ENCODE results near the gene PTPRG. TPM values are rescaled to one million over a fixed set of nuclear protein-coding genes. Genes with fewer than 3 reads are reported as not detected.

PTPRG gene
- total RNA-seq, 1 experiment from 2014 or later = 69.3 TPM

GRCh38 chr3:62214850-62215249 lies 653.5 kb downstream of the PTPRG start:
- Histone ChIP-seq H3K27ac (ENCODE audit: insufficient read length, low read depth, low read length) (no peak overlapping the region), H3K14ac (ENCODE audit: insufficient read depth, low read length) (no peak overlapping the region), H4K20me1 (ENCODE audit: control insufficient read depth, insufficient read depth, insufficient read length) (no peaks in the 10 kb centered on the region), H2BK20ac (ENCODE audit: low read depth, low read length, poor library complexity, severe bottlenecking) (no peak overlapping the region), H2BK12ac (ENCODE audit: insufficient read length, low read depth, low read length) (no peak overlapping the region), H3K79me2 (ENCODE audit: insufficient read depth, low read length) (no peaks in the 10 kb centered on the region), H3K4me1 (ENCODE audit: insufficient read depth, low read length) (no peaks in the 10 kb centered on the region), H2AFZ (ENCODE audit: low read length) (no peak overlapping the region), H3K4ac (ENCODE audit: low read depth, low read length) (no peak overlapping the region), H3K4me2 (ENCODE audit: insufficient read depth, insufficient read length, low read length) (no peak overlapping the region), H2AK5ac (ENCODE audit: insufficient read length, low read length) (no peak overlapping the region), H3K18ac (ENCODE audit: insufficient read length, low read depth, low read length) (no peak overlapping the region), H3K56ac (ENCODE audit: insufficient read length, low read depth, low read length) (no peak overlapping the region), H4K8ac (replicated peaks; ENCODE audit: insufficient read length, low read depth, low read length) (no peak overlapping the region), H3K9ac (ENCODE audit: extremely low read depth, insufficient read length, low read length) (no peak overlapping the region), H3K27me3 (ENCODE audit: insufficient read depth, low read length) (no peaks in the 10 kb centered on the region), H3K23ac (ENCODE audit: insufficient read length, low read depth, low read length) (no peak overlapping the region), H4K91ac (ENCODE audit: insufficient read length, low read depth, low read length) (no peak overlapping the region), H2BK15ac (ENCODE audit: low read depth, low read length) (no peak overlapping the region), H3K9me3 (ENCODE audit: control insufficient read depth, low read depth, low read length) (no peaks in the 10 kb centered on the region), H2BK5ac (ENCODE audit: insufficient read length, low read length) (no peak overlapping the region), H3K23me2 (ENCODE audit: insufficient read length, low read depth, low read length, poor library complexity, severe bottlenecking) (no peaks in the 10 kb centered on the region), H2BK120ac (ENCODE audit: low read depth, low read length, poor library complexity, severe bottlenecking) (no peak overlapping the region), H3K79me1 (ENCODE audit: insufficient read depth, low read depth, low read length, poor library complexity, severe bottlenecking) (no peaks in the 10 kb centered on the region), H3T11ph (ENCODE audit: low read length) (no peak overlapping the region), H4K5ac (ENCODE audit: insufficient read length, low read depth, low read length) (no peak overlapping the region)
- H3K27me3 Mint-ChIP-seq (ENCODE audit: low read depth) = no peaks in the 10 kb centered on the region
- DNase-seq = peak; percentile 51
- no peak overlapping the region for H3K4me3 Mint-ChIP-seq
- no CpG with 5 or more reads among the region's 4 CpGs for WGBS (ENCODE audit: extremely low coverage, insufficient read length, low lambda C conversion rate)
- peaks cover 4 to 15% (median 5%) of the 10 kb centered on the region in 3 experiments; a peak in 6 of 7 replicates for H3K36me3 Mint-ChIP-seq (ENCODE audit: insufficient read depth in 1 of 3, low read depth in 3 of 3)
- H3K27ac Mint-ChIP-seq = no peak overlapping the region; a peak in 1 of 7 replicates
- no peak for TF ChIP-seq CTCF (conservative IDR thresholded peaks at IDR 0.05)
- H3K4me1 Mint-ChIP-seq = peaks cover 3 to 19% of the 10 kb centered on the region in 2 experiments; a peak in 3 of 4 replicates
- H3K9me3 Mint-ChIP-seq = no peaks in the 10 kb centered on the region
